Measurements from ENCODE around the gene MACROD2.

Gene MACROD2

DNA sequence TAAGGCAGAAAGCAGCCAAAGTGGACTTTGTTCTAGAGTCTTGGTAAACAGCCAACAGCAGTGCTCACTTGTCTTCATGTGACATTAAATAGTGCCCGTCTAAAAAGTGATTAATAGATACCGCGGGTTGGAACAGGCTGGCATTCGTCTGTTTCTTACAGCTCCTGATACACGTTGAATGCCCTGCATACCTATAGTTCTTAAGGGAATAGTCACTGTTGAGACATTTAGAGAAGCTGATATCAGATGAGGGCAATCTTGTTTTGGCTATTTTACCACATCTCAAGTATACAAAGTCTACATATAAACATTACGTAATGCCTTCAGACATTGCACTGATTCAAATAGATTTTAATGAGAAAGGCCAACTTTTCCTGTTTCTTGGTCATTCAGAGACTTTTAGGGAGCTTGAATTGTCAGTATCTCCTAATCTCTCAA lies 717.0 kb downstream of the MACROD2 start:
- DNase-seq (ENCODE audit: low read depth) = peak; percentile 67
- H3K4me3 ChIP-seq (ENCODE audit: low read depth, low read length) = no peak overlapping the region
- TF ChIP-seq, protein P1, sequence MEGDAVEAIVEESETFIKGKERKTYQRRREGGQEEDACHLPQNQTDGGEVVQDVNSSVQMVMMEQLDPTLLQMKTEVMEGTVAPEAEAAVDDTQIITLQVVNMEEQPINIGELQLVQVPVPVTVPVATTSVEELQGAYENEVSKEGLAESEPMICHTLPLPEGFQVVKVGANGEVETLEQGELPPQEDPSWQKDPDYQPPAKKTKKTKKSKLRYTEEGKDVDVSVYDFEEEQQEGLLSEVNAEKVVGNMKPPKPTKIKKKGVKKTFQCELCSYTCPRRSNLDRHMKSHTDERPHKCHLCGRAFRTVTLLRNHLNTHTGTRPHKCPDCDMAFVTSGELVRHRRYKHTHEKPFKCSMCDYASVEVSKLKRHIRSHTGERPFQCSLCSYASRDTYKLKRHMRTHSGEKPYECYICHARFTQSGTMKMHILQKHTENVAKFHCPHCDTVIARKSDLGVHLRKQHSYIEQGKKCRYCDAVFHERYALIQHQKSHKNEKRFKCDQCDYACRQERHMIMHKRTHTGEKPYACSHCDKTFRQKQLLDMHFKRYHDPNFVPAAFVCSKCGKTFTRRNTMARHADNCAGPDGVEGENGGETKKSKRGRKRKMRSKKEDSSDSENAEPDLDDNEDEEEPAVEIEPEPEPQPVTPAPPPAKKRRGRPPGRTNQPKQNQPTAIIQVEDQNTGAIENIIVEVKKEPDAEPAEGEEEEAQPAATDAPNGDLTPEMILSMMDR (conservative IDR thresholded peaks at IDR 0.05; ENCODE audit: low read depth, low read length) = no peak

DNA sequence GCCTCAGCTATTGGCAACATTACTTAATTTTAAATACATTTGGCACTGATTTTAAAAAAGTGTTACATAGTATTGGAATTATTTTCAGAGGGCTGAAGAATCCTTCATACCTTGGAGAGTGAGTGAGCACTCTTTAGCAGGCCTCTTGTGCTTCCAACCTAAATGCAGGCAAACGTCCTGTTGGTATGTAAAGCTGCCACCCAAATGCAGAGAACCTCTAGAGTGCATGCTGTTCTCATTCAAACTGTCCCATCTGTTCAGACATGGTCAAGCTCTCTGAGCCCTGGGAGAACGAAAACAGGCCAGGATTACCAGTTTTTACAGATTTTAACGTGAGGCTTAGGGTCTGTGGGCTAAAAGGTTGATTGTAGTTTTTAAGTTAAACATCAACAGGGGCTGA lies 720.1 kb downstream of the MACROD2 start:
- TF ChIP-seq, protein P1 (conservative IDR thresholded peaks at IDR 0.05; ENCODE audit: low read depth, low read length) = no peak
- no peak overlapping the region for H3K4me3 ChIP-seq (ENCODE audit: low read depth, low read length)
- no peak for DNase-seq (ENCODE audit: low read depth)

DNA sequence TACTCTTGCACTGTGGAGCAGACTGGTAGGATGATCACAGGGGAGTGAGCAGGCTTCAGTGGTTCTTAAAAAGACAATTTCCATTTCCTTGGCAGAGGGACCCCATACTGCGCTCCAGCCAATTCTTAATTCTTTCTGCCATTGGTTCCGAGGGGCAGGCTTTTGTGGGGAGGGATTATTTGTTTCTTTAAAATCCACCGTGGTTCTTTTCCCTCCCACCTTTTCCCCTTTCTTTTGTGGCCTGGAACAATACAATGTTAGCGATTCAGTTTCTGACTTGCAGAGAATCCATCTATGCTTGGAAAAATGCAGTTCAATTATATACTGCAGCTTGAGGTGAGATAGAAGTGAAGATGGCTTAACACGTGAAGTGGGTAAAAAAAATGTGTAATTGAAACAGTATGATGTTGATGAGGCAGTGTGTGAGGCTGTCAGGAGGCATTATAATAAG lies 721.1 kb downstream of the MACROD2 start:
- H3K4me3 ChIP-seq (ENCODE audit: low read depth, low read length) = no peak overlapping the region
- TF ChIP-seq, protein P1 (conservative IDR thresholded peaks at IDR 0.05; ENCODE audit: low read depth, low read length) = no peak
- no peak for DNase-seq (ENCODE audit: low read depth)

DNA sequence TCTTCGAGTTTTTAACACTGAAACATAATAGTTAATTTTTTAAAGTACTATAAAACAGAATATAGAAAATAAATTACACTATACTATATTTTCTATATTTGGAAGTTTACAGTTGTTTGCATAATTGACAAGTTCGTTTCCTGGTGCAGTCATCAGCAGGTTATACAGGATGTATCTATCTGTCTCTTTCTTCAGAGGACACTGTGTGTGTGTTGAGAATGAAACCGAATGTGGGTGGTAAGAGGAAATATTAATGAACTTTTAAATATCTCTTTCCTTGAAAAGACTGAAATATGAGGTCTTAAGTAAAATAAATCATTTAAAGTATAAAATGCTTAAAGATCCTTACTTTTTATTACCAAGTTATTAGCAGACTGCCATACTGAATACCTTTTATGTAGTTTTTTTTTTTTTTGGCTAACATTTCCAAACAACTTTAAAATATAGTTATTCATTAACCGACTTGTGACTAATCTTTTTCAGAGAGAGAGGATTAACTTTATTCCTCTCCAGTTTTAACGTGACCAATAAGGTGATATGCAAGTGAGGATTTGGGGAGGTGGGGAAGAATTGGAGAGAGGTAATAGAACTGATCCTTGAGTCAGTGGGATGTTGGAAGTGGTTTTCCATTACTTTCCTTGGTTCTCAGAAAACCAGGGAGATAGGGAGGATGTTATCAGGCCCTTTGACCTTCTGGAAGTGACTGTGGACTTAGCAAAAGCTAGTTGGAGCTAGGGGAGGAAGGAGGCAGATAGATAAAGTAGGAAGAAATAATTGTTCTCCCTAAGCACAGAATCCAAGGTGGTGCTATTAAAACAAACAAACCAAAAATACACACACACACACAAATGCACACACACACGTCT lies 722.1 kb downstream of the MACROD2 start:
- no peak for DNase-seq (ENCODE audit: low read depth)
- no peak overlapping the region for H3K4me3 ChIP-seq (ENCODE audit: low read depth, low read length)
- TF ChIP-seq, protein P1 (conservative IDR thresholded peaks at IDR 0.05; ENCODE audit: low read depth, low read length) = no peak

DNA sequence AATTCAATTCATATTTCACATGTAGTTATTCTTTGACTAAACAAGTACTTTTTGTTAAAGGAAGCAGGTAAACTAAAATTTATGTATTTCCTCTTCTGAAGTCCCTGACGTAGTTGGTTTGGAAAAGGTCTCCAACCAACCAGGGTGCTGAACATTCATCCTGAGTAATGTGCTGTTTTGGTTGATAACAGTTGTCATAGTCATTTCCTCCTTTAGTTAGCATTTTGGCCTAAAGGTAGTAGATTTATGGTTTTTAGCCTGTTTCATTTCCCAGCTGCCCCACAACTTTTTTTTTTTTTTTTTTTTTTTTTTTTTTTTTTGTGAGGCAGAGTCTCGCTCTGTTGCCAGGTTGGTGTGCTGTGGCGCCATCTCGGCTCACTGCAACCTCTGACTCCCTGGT lies 724.9 kb downstream of the MACROD2 start:
- H3K4me3 ChIP-seq (ENCODE audit: low read depth, low read length) = no peak overlapping the region
- TF ChIP-seq, protein P1 (conservative IDR thresholded peaks at IDR 0.05; ENCODE audit: low read depth, low read length) = no peak
- DNase-seq (ENCODE audit: low read depth) = no peak

DNA sequence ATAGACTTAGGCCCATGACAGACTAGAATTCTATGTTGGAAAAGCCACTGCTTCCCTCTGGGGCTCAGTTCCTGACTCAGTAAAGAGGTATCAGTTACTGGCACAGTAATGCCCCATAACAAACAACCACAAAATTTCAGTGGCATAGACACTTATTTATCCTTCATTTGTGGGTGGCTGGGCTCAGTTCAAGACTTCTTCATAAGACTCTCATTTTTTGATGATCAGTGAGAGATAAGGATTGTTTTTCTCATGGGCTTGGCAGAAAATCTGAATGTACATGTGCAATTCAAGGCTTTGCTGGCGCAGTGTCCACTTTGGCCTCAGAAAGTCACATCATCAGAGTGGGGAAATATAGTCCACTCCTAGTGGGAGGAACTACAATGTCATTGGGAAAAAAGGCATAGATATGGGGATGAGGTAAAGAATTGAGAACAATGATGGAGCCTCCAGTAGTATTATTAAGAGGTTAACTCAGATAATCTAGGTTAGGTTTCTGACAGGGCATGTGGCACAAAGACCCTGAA lies 726.7 kb downstream of the MACROD2 start:
- no peak for DNase-seq (ENCODE audit: low read depth)
- TF ChIP-seq, protein P1 (conservative IDR thresholded peaks at IDR 0.05; ENCODE audit: low read depth, low read length) = no peak
- no peak overlapping the region for H3K4me3 ChIP-seq (ENCODE audit: low read depth, low read length)
